SK-N-SH treated with all-trans-retinoic acid at 6 μM for 48 hours (cell line): Measurements from ENCODE around the gene TMEFF2.

Source experiments
- BACH2 ChIP-seq: fragments of 250-450 bp; sonication (Bioruptor Pico); IDR thresholded peaks from 2 replicates; pipeline ENCODE4 v1.9.0; 2021; ENCODE audit warnings: mild to moderate bottlenecking, borderline replicate concordance
- GLIS3 ChIP-seq: fragments of 250-450 bp; sonication (Bioruptor Pico); IDR thresholded peaks from 2 replicates; pipeline ENCODE4 v1.5.0; 2020; ENCODE audit warnings: mild to moderate bottlenecking, moderate library complexity
- ISL1 ChIP-seq: fragments of 250-450 bp; sonication (Bioruptor Pico); IDR thresholded peaks from 2 replicates; pipeline ENCODE4 v2.1.2; 2022; ENCODE audit warnings: mild to moderate bottlenecking, moderate library complexity
- OSR1 ChIP-seq: fragments of 250-450 bp; sonication (Bioruptor Pico); IDR thresholded peaks from 2 replicates; pipeline ENCODE4 v1.8.0; 2022; ENCODE audit warnings: moderate library complexity, mild to moderate bottlenecking, inconsistent platforms
- PPARA ChIP-seq: fragments of 250-450 bp; sonication (Bioruptor Pico); IDR thresholded peaks from 2 replicates; pipeline ENCODE4 v1.5.0; 2020; ENCODE audit warnings: mild to moderate bottlenecking, borderline replicate concordance
- SNAI2 ChIP-seq: fragments of 250-450 bp; sonication (Bioruptor Pico); IDR thresholded peaks from 2 replicates; pipeline ENCODE4 v1.5.0; 2020; ENCODE audit warnings: mild to moderate bottlenecking, moderate library complexity
- TOX ChIP-seq: fragments of 250-450 bp; sonication (Bioruptor Pico); IDR thresholded peaks from 2 replicates; pipeline ENCODE4 v1.8.0; 2021; ENCODE audit warnings: mild to moderate bottlenecking, moderate library complexity, borderline replicate concordance
- ZFP3 ChIP-seq: fragments of 250-450 bp; sonication (Bioruptor Pico); IDR thresholded peaks from 2 replicates; pipeline ENCODE4 v1.5.0; 2020; ENCODE audit warnings: mild to moderate bottlenecking, moderate library complexity
- ZFP30 ChIP-seq: fragments of 450-650 bp; formaldehyde crosslinking; IDR thresholded peaks from 2 replicates; pipeline ENCODE4 v1.5.0; 2022; ENCODE audit warnings: mild to moderate bottlenecking, moderate library complexity
- ZNF565 ChIP-seq: fragments of 450-650 bp; formaldehyde crosslinking; conservative IDR thresholded peaks from 2 replicates; pipeline ENCODE4 v1.5.0; 2020; ENCODE audit warnings: low read depth, mild to moderate bottlenecking, moderate library complexity
- ZNF8 ChIP-seq: fragments of 450-650 bp; formaldehyde crosslinking; IDR thresholded peaks from 2 replicates; pipeline ENCODE4 v1.5.0; 2020; ENCODE audit warnings: mild to moderate bottlenecking, moderate library complexity
- TF ChIP-seq, protein P1 (sequence below): fragments of 250-450 bp; sonication (Bioruptor Pico); IDR thresholded peaks from 2 replicates; pipeline ENCODE4 v1.8.0; 2020; ENCODE audit warnings: mild to moderate bottlenecking, moderate library complexity, borderline replicate concordance

DNA sequence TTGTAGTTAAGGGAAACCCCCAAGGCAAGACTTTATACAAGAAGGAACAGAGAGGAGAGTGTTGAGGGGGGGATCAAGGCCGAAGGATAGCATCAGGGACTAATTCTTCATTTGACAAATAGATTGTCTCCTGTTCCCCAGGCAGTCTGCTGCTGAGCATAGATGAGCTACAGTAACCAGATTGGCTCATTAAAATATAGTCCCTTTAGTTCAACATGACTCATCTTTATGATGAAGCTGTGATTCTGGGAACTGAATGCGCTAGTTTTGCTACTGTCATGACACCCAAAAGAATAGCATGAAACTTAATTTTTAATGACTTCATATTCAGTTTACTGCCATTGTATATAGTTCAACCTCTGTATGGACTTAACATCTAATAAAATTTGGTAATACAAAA is 35.5 kb downstream of the TMEFF2 start:
- no peak for TF ChIP-seq BACH2
- TF ChIP-seq ZNF565 (CRISPR knock-in tag) = no peak
- TF ChIP-seq ZFP30 (CRISPR knock-in tag) = no peak
- no peak for TF ChIP-seq PPARA (CRISPR knock-in tag)
- TF ChIP-seq ISL1 (CRISPR knock-in tag) = no peak
- TF ChIP-seq SNAI2 (CRISPR knock-in tag) = no peak
- no peak for TF ChIP-seq GLIS3 (CRISPR knock-in tag)
- TF ChIP-seq ZFP3 (CRISPR knock-in tag) = no peak
- no peak for TF ChIP-seq OSR1 (CRISPR knock-in tag)
- TF ChIP-seq ZNF8 (CRISPR knock-in tag) = no peak
- no peak for TF ChIP-seq TOX
- TF ChIP-seq, protein P1, sequence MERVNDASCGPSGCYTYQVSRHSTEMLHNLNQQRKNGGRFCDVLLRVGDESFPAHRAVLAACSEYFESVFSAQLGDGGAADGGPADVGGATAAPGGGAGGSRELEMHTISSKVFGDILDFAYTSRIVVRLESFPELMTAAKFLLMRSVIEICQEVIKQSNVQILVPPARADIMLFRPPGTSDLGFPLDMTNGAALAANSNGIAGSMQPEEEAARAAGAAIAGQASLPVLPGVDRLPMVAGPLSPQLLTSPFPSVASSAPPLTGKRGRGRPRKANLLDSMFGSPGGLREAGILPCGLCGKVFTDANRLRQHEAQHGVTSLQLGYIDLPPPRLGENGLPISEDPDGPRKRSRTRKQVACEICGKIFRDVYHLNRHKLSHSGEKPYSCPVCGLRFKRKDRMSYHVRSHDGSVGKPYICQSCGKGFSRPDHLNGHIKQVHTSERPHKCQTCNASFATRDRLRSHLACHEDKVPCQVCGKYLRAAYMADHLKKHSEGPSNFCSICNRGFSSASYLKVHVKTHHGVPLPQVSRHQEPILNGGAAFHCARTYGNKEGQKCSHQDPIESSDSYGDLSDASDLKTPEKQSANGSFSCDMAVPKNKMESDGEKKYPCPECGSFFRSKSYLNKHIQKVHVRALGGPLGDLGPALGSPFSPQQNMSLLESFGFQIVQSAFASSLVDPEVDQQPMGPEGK (CRISPR knock-in tag) = no peak
